ENCODE measurements around the gene HOXA4. TPM values are rescaled to one million over a fixed set of nuclear protein-coding genes. Genes with fewer than 3 reads are reported as not detected.
A peak's percentile ranks its signal among the peaks of the same experiment; 100 is the strongest.

HOXA4 gene
- total RNA-seq: 1 to 10 TPM in 1 of 2 donors, under 1 TPM in 1; 0.59 to 1.2 TPM

DNA sequence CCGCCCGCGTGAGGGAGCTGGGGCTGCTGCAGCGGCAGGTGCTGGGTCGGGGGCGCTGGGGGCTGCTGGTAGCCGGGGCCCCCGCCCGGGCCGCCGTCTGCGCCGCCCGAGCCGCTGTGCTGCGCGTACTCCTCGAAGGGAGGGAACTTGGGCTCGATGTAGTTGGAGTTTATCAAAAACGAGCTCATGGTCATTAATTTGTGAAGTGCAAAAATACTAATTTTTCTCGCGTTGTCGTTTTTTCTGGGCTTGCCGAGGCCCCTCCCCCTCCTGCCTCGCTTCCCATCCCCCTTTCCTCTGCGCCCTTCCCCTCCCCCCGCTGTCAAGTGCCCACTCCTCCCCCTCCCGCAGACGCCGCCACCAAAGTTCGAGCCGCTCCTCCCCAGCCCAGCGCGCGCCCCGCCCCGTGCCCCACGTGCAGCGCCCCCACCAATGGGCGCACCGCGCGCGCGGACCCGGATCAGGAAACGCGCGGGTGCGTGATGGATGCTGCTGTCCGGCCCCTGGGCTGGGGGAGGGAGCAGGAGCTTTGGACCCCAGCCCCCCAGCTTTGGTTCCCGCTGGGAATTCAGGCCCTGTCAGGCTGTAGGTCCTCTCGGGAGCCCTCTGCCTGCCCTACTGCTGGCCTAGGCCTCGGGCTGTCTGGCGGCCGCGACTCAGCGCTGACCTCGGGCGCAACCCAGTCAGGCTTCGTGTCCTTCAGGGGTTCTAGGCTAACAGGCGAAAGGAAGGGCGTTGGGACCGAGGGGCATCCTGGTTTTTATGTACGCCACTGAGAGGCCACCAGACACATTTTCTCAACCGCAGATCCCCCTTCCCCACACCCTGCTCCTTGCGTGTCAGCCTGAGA is at the start of gene HOXA4:
Gene HOXA4, minus strand, starts transcription at position 218 of the 850 bp plus-strand sequence. Its CDS starts 24 bp downstream, at position 194.
- Histone ChIP-seq H3K4me3 (peak within 1 kb of the TSS; percentile 40 to 58), H3K4me1 (peaks cover 0 to 10% of the 10 kb centered on the region in 2 donors)
- no peak for DNase-seq (ENCODE audit: low spot score)

DNA sequence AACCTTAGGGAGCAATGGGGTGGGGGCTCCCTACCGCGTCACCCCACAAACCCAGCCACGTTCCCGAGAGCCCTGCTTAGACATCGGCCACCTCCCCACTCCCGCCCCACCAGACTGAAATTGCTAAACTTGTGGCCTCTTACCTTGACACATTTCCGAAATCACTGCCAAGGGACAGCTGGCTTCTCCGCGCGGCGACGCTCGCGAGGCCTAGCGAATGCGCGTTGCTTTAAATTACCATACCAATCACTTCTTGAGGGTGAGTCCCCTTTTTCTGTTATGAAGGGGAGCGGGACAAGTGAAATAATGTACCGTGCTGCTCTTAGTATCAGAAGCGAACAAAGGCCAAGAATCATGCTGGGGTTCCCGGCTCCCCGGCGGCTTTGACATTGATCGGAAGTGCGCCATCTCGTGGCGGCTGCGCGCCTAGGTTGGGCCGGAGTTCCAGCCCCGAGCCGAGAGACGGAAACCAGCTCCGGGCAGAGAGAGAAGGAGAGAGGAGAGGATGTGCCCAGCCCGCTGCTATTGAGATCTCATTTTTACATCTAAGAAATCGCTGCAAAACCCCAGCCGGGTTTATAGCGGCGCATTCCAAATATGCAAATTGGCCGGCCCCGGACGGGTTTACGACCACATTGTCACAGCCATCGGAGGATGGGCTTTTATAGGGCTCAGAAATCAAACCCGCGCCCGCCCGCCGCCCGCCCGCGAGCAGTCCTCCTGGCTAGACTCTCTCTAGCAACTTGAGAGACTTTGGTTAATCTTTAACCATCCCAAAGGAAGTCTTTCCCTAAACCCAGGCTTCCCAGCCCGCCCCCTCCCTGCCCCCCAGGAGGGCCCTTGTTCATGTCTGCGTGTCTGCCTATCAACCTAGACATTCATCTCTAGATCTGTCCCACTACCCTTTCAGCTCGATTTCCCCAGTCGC is 49.2 kb upstream of the HOXA4 start:
- H3K27me3 ChIP-seq: peaks cover 55 to 83% of the 10 kb centered on the region in 2 donors
- no peaks in the 10 kb centered on the region for H3K9me3 ChIP-seq
- no peaks in the 10 kb centered on the region for H3K36me3 ChIP-seq
- TF ChIP-seq, protein P1, sequence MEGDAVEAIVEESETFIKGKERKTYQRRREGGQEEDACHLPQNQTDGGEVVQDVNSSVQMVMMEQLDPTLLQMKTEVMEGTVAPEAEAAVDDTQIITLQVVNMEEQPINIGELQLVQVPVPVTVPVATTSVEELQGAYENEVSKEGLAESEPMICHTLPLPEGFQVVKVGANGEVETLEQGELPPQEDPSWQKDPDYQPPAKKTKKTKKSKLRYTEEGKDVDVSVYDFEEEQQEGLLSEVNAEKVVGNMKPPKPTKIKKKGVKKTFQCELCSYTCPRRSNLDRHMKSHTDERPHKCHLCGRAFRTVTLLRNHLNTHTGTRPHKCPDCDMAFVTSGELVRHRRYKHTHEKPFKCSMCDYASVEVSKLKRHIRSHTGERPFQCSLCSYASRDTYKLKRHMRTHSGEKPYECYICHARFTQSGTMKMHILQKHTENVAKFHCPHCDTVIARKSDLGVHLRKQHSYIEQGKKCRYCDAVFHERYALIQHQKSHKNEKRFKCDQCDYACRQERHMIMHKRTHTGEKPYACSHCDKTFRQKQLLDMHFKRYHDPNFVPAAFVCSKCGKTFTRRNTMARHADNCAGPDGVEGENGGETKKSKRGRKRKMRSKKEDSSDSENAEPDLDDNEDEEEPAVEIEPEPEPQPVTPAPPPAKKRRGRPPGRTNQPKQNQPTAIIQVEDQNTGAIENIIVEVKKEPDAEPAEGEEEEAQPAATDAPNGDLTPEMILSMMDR (IDR thresholded peaks at IDR 0.05): peak; percentile 65 to 73
- H3K4me1 ChIP-seq: peaks cover 0 to 29% of the 10 kb centered on the region in 2 donors
- DNase-seq (ENCODE audit: low spot score): no peak
- no peak overlapping the region for H3K27ac ChIP-seq
- no peak overlapping the region for H3K4me3 ChIP-seq

More for the DNA sequence above, at the start of gene HOXA4:
- Histone ChIP-seq H3K36me3 (no peaks in the 10 kb centered on the region), H3K27me3 (peaks cover 14 to 21% of the 10 kb centered on the region in 2 donors), H3K9me3 (no peaks in the 10 kb centered on the region), H3K27ac (peak within 1 kb of the TSS; percentile 62 to 64)
- TF ChIP-seq, protein P1 (IDR thresholded peaks at IDR 0.05): no peak

DNA sequence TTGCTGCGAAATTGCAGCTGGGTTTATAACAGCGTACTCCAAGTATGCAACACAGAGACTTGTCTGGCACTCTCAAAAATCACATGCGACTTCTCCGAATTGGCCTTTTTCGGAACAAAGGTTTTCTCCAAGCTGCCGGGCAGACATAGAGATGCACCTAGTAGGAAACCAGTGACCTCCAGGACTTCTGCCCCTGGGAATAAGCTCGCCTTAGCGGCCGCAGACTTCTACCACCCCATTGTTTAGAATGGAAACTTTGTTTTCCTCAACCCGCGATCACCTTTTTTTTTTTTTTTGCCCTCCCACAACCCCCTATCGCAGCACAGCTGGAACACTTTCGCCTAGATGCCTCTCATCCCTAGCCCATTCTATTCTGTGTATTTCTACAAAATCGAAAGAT is 48.5 kb upstream of the HOXA4 start:
- peaks cover 0 to 29% of the 10 kb centered on the region in 2 donors for H3K4me1 ChIP-seq
- no peaks in the 10 kb centered on the region for H3K9me3 ChIP-seq
- peaks cover 57 to 83% of the 10 kb centered on the region in 2 donors for H3K27me3 ChIP-seq
- no peak overlapping the region for H3K4me3 ChIP-seq
- TF ChIP-seq, protein P1 (IDR thresholded peaks at IDR 0.05): no peak
- H3K27ac ChIP-seq: no peak overlapping the region
- no peaks in the 10 kb centered on the region for H3K36me3 ChIP-seq
- DNase-seq (ENCODE audit: low spot score): no peak

DNA sequence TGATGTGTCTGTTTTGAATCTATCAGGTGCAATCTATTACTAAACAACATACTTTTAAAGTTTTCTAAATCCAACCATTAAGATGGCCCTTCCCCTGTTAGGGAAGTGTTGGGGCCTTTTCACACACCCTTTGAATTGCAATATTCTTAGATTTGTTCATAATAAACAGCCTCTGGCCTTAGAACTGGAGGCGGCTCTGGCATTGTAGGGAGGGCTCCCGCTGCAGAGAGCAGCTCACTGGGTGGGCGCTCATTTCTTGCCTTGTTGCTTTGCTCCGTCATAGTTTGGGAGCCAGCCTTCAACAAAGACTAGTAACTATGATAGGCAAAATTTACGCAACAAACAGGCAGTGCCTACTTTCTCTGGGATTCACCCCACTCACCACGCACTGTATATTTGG is 47.8 kb upstream of the HOXA4 start:
- H3K4me1 ChIP-seq: peaks cover 0 to 29% of the 10 kb centered on the region in 2 donors
- DNase-seq (ENCODE audit: low spot score): no peak
- TF ChIP-seq, protein P1 (IDR thresholded peaks at IDR 0.05): no peak
- no peak overlapping the region for H3K27ac ChIP-seq
- no peak overlapping the region for H3K4me3 ChIP-seq
- no peaks in the 10 kb centered on the region for H3K9me3 ChIP-seq
- H3K36me3 ChIP-seq: no peaks in the 10 kb centered on the region
- H3K27me3 ChIP-seq: peaks cover 55 to 82% of the 10 kb centered on the region in 2 donors

DNA sequence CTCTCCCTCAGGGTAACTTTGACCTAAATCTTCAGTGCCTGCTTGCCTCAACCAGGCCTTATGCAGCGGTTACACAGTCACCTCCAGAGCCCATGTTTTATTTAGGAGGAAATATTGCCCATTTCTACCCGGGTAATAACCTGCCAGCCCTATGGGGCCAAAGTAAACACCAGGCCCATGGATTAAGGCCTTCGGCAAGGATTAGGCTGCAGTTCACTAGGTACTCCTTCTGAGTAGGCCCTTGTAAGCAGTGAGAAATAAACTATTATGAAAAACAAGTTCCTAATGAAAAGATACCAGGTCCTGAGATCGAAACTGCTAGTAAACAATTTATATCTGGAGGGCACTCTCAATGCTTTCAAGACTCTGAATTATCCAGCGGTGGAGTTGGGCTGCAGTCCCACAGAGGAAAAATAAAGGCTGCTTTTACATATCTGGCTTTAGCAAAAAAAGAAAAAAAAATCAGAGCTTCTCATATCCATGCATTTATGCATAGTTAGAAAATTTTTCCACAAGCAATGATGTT is 47.3 kb upstream of the HOXA4 start:
- no peak overlapping the region for H3K4me3 ChIP-seq
- H3K9me3 ChIP-seq: no peaks in the 10 kb centered on the region
- peaks cover 53 to 82% of the 10 kb centered on the region in 2 donors for H3K27me3 ChIP-seq
- TF ChIP-seq, protein P1 (IDR thresholded peaks at IDR 0.05): no peak
- H3K4me1 ChIP-seq: peaks cover 0 to 29% of the 10 kb centered on the region in 2 donors
- H3K36me3 ChIP-seq: no peaks in the 10 kb centered on the region
- H3K27ac ChIP-seq: no peak overlapping the region
- DNase-seq (ENCODE audit: low spot score): no peak
